AG10803 (cell line): ENCODE results near the gene ITGBL1.

Experiments used
- DNase-seq: peaks from one replicate; pipeline ENCODE4 v3.0.0; 2010; ENCODE audit warnings: low read depth
- H3K4me3 ChIP-seq: 2 replicates; pipeline ENCODE4 v1.5.1; 2011; ENCODE audit warnings: mild to moderate bottlenecking, low read length, control low read depth
- CTCF ChIP-seq: conservative IDR thresholded peaks from 2 replicates; pipeline ENCODE4 v1.5.1; 2011; ENCODE audit warnings: mild to moderate bottlenecking, low read length, control low read depth, inconsistent platforms

The ITGBL1 gene

GRCh38 chr13:101556676-101557123 lies 104.2 kb downstream of the ITGBL1 start:
- no peak overlapping the region for H3K4me3 ChIP-seq
- no peak for TF ChIP-seq CTCF
- DNase-seq: peak; percentile 97

GRCh38 chr13:101565317-101565716 lies 112.8 kb downstream of the ITGBL1 start:
- H3K4me3 ChIP-seq: no peak overlapping the region
- no peak for TF ChIP-seq CTCF
- DNase-seq: no peak

- DNase-seq: peak; percentile 18
- TF ChIP-seq CTCF: no peak
- no peak overlapping the region for H3K4me3 ChIP-seq
These were observed 115.4 kb downstream of the ITGBL1 start for GRCh38 chr13:101567841-101568240.

- DNase-seq: no peak
- no peak overlapping the region for H3K4me3 ChIP-seq
- no peak for TF ChIP-seq CTCF
These were observed 117.3 kb downstream of the ITGBL1 start for GRCh38 chr13:101569807-101570206.

- DNase-seq: no peak
- no peak for TF ChIP-seq CTCF
- no peak overlapping the region for H3K4me3 ChIP-seq
These were observed 117.9 kb downstream of the ITGBL1 start for GRCh38 chr13:101570410-101570809.

- H3K4me3 ChIP-seq: no peak overlapping the region
- TF ChIP-seq CTCF: no peak
- DNase-seq: peak; percentile 5
These were observed 120.0 kb downstream of the ITGBL1 start for GRCh38 chr13:101572456-101572855.

GRCh38 chr13:101575581-101575980 lies 123.1 kb downstream of the ITGBL1 start:
- no peak overlapping the region for H3K4me3 ChIP-seq
- peak; percentile 12 for DNase-seq
- no peak for TF ChIP-seq CTCF
